Fibroblast of pulmonary artery (primary cell): ENCODE results near the gene ACVR2A.
A peak's percentile ranks its signal among the peaks of the same experiment; 100 is the strongest.

ENCODE experiments used
- DNase-seq: peaks from one replicate; pipeline ENCODE4 v3.0.0-alpha.2; 2010; ENCODE audit warnings: low read depth
- H3K4me3 ChIP-seq: replicated peaks from 2 replicates; pipeline ENCODE4 v1.5.1; 2011; ENCODE audit warnings: low read depth, mild to moderate bottlenecking, control low read depth, low read length, moderate library complexity
- CTCF ChIP-seq: IDR thresholded peaks from 2 replicates; pipeline ENCODE4 v1.5.1; 2011; ENCODE audit warnings: mild to moderate bottlenecking, control low read depth, low read length, inconsistent platforms; ENCODE audit errors: missing control alignments

ACVR2A gene

GRCh38 chr2:147916723-147917122 is 71.9 kb downstream of the ACVR2A start:
- TF ChIP-seq CTCF, result no peak
- DNase-seq, result no peak
- H3K4me3 ChIP-seq, result no peak overlapping the region

GRCh38 chr2:147917161-147917560 is 72.3 kb downstream of the ACVR2A start:
- no peak for TF ChIP-seq CTCF
- H3K4me3 ChIP-seq, result no peak overlapping the region
- no peak for DNase-seq

- no peak overlapping the region for H3K4me3 ChIP-seq
- DNase-seq, result no peak
- TF ChIP-seq CTCF, result no peak
Measured at GRCh38 chr2:147923846-147924245, 79.0 kb downstream of the ACVR2A start.

- no peak for DNase-seq
- TF ChIP-seq CTCF, result no peak
- no peak overlapping the region for H3K4me3 ChIP-seq
Measured at GRCh38 chr2:147924647-147925046, 79.8 kb downstream of the ACVR2A start.

- peak; percentile 74 for DNase-seq
- no peak for TF ChIP-seq CTCF
- no peak overlapping the region for H3K4me3 ChIP-seq
Measured at GRCh38 chr2:147925886-147926285, 81.1 kb downstream of the ACVR2A start.

- DNase-seq, result no peak
- TF ChIP-seq CTCF, result no peak
Measured at GRCh38 chr2:147927053-147927588, 82.3 kb downstream of the ACVR2A start.

GRCh38 chr2:147933931-147934330 is 89.1 kb downstream of the ACVR2A start:
- no peak for TF ChIP-seq CTCF
- no peak overlapping the region for H3K4me3 ChIP-seq
- DNase-seq, result no peak

More at GRCh38 chr2:147927053-147927588, 82.3 kb downstream of the ACVR2A start:
- H3K4me3 ChIP-seq, result no peak overlapping the region
